ENCODE measurements around the gene CYTH4. TPM values are rescaled to one million over a fixed set of nuclear protein-coding genes. Genes with fewer than 3 reads are reported as not detected.

Gene CYTH4
- polyA plus RNA-seq, 1 donor (not counting 4 experiments of a cell fraction or from before 2014, with no cell fraction given) = 0.05 TPM

DNA sequence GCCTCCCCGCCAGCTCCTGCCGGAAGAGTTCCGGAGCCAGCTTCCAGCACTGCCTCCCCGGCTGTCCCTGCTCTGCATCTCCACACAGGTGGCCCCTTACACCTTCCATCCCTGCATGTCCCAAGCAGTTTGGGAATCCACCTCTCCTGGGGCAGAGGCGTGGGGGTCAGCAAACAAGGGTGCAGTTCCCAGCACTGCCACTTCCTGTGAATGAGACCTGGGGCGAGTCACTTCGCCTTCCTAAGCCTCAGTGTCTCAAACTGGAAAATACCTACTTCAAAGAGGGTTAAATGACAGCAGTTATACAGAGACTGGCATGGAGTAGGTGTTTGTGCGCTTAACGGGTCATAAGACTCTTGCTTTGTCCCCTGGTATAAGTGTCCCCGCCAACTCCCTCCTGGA, 5.2 kb downstream of the CYTH4 start:
- no peaks in the 10 kb centered on the region for H4K20me1 ChIP-seq (ENCODE audit: control insufficient read depth, extremely low read depth, insufficient read depth, low read length)
- dilution Hi-C loops (cut with MboI; ENCODE audit: extremely low pct_ligation_motif_present, low sequenced_read_pairs) = no loop called here

DNA sequence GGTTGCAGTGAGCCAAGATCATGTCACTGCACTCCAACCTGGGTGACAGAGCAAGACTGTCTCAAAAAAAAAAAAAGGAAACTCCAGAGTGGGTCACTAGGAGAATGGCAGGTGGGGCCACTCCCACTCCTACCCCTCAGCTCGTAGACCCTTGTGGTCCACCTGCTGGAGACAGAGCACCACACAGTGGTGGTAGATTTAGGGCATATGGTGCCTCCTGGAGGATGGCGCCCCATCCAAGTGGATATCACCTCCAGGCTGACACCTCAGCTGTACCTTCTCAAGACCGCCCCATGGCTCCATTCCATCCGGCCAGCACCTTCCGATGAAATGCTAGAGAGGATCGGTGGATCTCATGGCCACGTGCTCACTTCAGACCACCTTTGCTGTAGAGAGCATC, 6.2 kb downstream of the CYTH4 start:
- no peak overlapping the region for H3K4me2 ChIP-seq (ENCODE audit: control insufficient read depth, extremely low read depth, insufficient read depth, low read depth, low read length)
- DNase-seq (ENCODE audit: low read depth, low spot score) = no peak
- no peaks in the 10 kb centered on the region for H4K20me1 ChIP-seq (ENCODE audit: control insufficient read depth, extremely low read depth, insufficient read depth, low read length)
- no peaks in the 10 kb centered on the region for H3K4me1 ChIP-seq (ENCODE audit: control insufficient read depth, extremely low read depth, insufficient read depth, low read length)
- H2AFZ ChIP-seq (ENCODE audit: control insufficient read depth, low read length) = no peak overlapping the region
- H3K36me3 ChIP-seq (ENCODE audit: control insufficient read depth in 2 of 2, extremely low read depth in 1 of 2, insufficient read depth in 2 of 2, low read length in 2 of 2) = no peaks in the 10 kb centered on the region
- H3K9me1 ChIP-seq (ENCODE audit: control insufficient read depth, extremely low read depth, insufficient read depth, low read length) = no peaks in the 10 kb centered on the region
- no peak for FAIRE-seq
- H3K79me2 ChIP-seq (ENCODE audit: control insufficient read depth, insufficient read depth, low read length) = no peaks in the 10 kb centered on the region
- H3K27ac ChIP-seq (ENCODE audit: control insufficient read depth, insufficient read depth, low read length) = no peak overlapping the region
- H3K4me3 ChIP-seq (ENCODE audit: control insufficient read depth in 2 of 3, extremely low read depth in 1 of 3, insufficient read depth in 2 of 3, low read depth in 1 of 3, low read length in 3 of 3) = no peak overlapping the region
- dilution Hi-C loops (cut with MboI; ENCODE audit: extremely low pct_ligation_motif_present, low sequenced_read_pairs) = no loop called here
- H3K27me3 ChIP-seq (ENCODE audit: control insufficient read depth, extremely low read depth, insufficient read depth, low read length) = peaks cover 32% of the 10 kb centered on the region
- no peak for TF ChIP-seq EZH2 (IDR thresholded peaks at IDR 0.05; ENCODE audit: low read length)
- TF ChIP-seq, protein P1, sequence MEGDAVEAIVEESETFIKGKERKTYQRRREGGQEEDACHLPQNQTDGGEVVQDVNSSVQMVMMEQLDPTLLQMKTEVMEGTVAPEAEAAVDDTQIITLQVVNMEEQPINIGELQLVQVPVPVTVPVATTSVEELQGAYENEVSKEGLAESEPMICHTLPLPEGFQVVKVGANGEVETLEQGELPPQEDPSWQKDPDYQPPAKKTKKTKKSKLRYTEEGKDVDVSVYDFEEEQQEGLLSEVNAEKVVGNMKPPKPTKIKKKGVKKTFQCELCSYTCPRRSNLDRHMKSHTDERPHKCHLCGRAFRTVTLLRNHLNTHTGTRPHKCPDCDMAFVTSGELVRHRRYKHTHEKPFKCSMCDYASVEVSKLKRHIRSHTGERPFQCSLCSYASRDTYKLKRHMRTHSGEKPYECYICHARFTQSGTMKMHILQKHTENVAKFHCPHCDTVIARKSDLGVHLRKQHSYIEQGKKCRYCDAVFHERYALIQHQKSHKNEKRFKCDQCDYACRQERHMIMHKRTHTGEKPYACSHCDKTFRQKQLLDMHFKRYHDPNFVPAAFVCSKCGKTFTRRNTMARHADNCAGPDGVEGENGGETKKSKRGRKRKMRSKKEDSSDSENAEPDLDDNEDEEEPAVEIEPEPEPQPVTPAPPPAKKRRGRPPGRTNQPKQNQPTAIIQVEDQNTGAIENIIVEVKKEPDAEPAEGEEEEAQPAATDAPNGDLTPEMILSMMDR (optimal IDR thresholded peaks at IDR 0.05 in 1 of 3, IDR thresholded peaks at IDR 0.05 in 1 of 3, conservative IDR thresholded peaks at IDR 0.05 in 1 of 3; ENCODE audit: extremely low read depth in 1 of 3, insufficient read depth in 2 of 3, low read length in 3 of 3) = no peak
- H3K9me3 ChIP-seq (ENCODE audit: control insufficient read depth, low read depth, low read length) = no peaks in the 10 kb centered on the region
- no peak overlapping the region for H3K9ac ChIP-seq (ENCODE audit: control insufficient read depth, extremely low read depth, insufficient read depth, low read length)

More for the DNA sequence above, 5.2 kb downstream of the CYTH4 start:
- Histone ChIP-seq H3K9me1 (ENCODE audit: control insufficient read depth, extremely low read depth, insufficient read depth, low read length) (no peaks in the 10 kb centered on the region), H3K27ac (ENCODE audit: control insufficient read depth, insufficient read depth, low read length) (no peak overlapping the region), H3K9me3 (ENCODE audit: control insufficient read depth, low read depth, low read length) (no peaks in the 10 kb centered on the region), H3K27me3 (ENCODE audit: control insufficient read depth, extremely low read depth, insufficient read depth, low read length) (peaks cover 25% of the 10 kb centered on the region), H3K36me3 (ENCODE audit: control insufficient read depth in 2 of 2, extremely low read depth in 1 of 2, insufficient read depth in 2 of 2, low read length in 2 of 2) (no peaks in the 10 kb centered on the region), H3K4me3 (ENCODE audit: control insufficient read depth in 2 of 3, extremely low read depth in 1 of 3, insufficient read depth in 2 of 3, low read depth in 1 of 3, low read length in 3 of 3) (no peak overlapping the region), H3K79me2 (ENCODE audit: control insufficient read depth, insufficient read depth, low read length) (no peaks in the 10 kb centered on the region), H3K9ac (ENCODE audit: control insufficient read depth, extremely low read depth, insufficient read depth, low read length) (no peak overlapping the region), H3K4me1 (ENCODE audit: control insufficient read depth, extremely low read depth, insufficient read depth, low read length) (peaks cover 4% of the 10 kb centered on the region), H3K4me2 (ENCODE audit: control insufficient read depth, extremely low read depth, insufficient read depth, low read depth, low read length) (no peak overlapping the region), H2AFZ (ENCODE audit: control insufficient read depth, low read length) (no peak overlapping the region)
- no peak for FAIRE-seq
- TF ChIP-seq, protein P1 (optimal IDR thresholded peaks at IDR 0.05 in 1 of 3, IDR thresholded peaks at IDR 0.05 in 1 of 3, conservative IDR thresholded peaks at IDR 0.05 in 1 of 3; ENCODE audit: extremely low read depth in 1 of 3, insufficient read depth in 2 of 3, low read length in 3 of 3) = no peak
- TF ChIP-seq EZH2 (IDR thresholded peaks at IDR 0.05; ENCODE audit: low read length) = no peak
- DNase-seq (ENCODE audit: low read depth, low spot score) = no peak
